Stomach (tissue), 4 donors: Measurements from ENCODE around the gene UBFD1.

ENCODE experiments used
- CTCF ChIP-seq, 7 experiments: fragments of 450-650 bp in 4 of 7; fragments of 200-600 bp in 3 of 7; sonication (generic) in 3 of 7; IDR thresholded peaks; one replicate each; pipeline ENCODE4 v1.5.1; 2016 to 2019; ENCODE audit warnings: antibody characterized with exemption in 7 of 7, control low read depth in 2 of 7, mild to moderate bottlenecking in 1 of 7
- EP300 ChIP-seq: sonication (generic); formaldehyde crosslinking; IDR thresholded peaks from one replicate; pipeline ENCODE4 v1.6.1; 2017; ENCODE audit warnings: antibody characterized with exemption
- POLR2A ChIP-seq, 4 donors: fragments of 450-650 bp; IDR thresholded peaks; one replicate each; pipeline ENCODE4 v1.6.1; 2016; ENCODE audit warnings: antibody characterized with exemption in 4 of 4, control low read depth in 2 of 4, mild to moderate bottlenecking in 1 of 4, moderate library complexity in 1 of 4

DNA sequence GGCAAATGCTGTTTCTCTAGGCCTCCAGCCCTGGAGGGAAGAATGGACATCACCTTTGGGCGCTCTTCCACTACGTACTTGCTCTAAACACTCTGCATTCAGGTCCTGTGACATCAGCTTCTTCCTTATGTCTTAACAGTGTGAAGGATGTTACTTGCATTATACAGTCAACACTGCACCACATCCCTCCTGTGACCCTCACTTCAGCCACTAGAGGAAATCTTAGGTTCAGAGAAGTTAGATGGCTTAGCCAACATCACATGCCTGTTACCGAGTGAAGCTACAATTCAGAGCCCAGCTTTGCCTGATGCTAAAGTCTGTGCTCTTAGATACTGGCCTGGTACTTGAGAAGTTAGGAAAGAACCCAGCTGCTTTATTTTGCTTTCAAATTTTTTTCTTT, 18.3 kb downstream of the UBFD1 start:
- TF ChIP-seq CTCF (IDR thresholded peaks at IDR 0.05) (no peak), EP300 (no peak), POLR2A (IDR thresholded peaks at IDR 0.05) (no peak)
